Erythroblast (primary cell): ENCODE results near the gene NTM.

Source experiments
- GATA1 ChIP-seq: IDR thresholded peaks from 2 replicates; pipeline ENCODE4 v1.6.1; 2011; ENCODE audit warnings: low read depth, mild to moderate bottlenecking, control low read depth, low read length, moderate library complexity
- POLR2A ChIP-seq: IDR thresholded peaks from 2 replicates; pipeline ENCODE4 v1.6.1; 2011; ENCODE audit warnings: mild to moderate bottlenecking, low read length

- TF ChIP-seq POLR2A (no peak), GATA1 (no peak)
These were observed 664.8 kb downstream of the NTM start for GRCh38 chr11:132035228-132035627.
